Measurements from ENCODE around the gene PLK5.
"Not testable (repeated sequence)": the region's sequence is repeated elsewhere in the genome, so short reads cannot be mapped to it uniquely, and the experiment has no call there.

Gene PLK5

GRCh38 chr19:1538978-1539377 lies 15.1 kb downstream of the PLK5 start:
- no peak for TF ChIP-seq CTCF (IDR thresholded peaks at IDR 0.05)
- Histone ChIP-seq H3K27me3 (peaks cover 63% of the 10 kb centered on the region), H3K4me3 (ENCODE audit: low read depth in 1 of 2, low read length in 1 of 2) (no peak overlapping the region), H3K4me1 (ENCODE audit: control insufficient read depth in 1 of 2, insufficient read depth in 1 of 2, low read depth in 1 of 2, low read length in 1 of 2) (no peaks in the 10 kb centered on the region), H3K9me3 (no peaks in the 10 kb centered on the region), H3K27ac (no peak overlapping the region), H3K36me3 (no peaks in the 10 kb centered on the region)

- not testable (repeated sequence) for H3K4me3 ChIP-seq (ENCODE audit: low read depth in 1 of 2, low read length in 1 of 2); H3K36me3 ChIP-seq; H3K27ac ChIP-seq; H3K4me1 ChIP-seq (ENCODE audit: control insufficient read depth in 1 of 2, insufficient read depth in 1 of 2, low read depth in 1 of 2, low read length in 1 of 2); H3K9me3 ChIP-seq
- peaks cover 70% of the 10 kb centered on the region for H3K27me3 ChIP-seq
Measured at GRCh38 chr19:1539749-1540148, 15.9 kb downstream of the PLK5 start.

- TF ChIP-seq CTCF (IDR thresholded peaks at IDR 0.05) = no peak
Measured at GRCh38 chr19:1540365-1540925, 16.6 kb downstream of the PLK5 start.

GRCh38 chr19:1549332-1549945 lies 25.6 kb downstream of the PLK5 start:
- no peaks in the 10 kb centered on the region for H3K36me3 ChIP-seq
- peaks cover 55% of the 10 kb centered on the region for H3K27me3 ChIP-seq
- no peak for TF ChIP-seq CTCF (IDR thresholded peaks at IDR 0.05)
- no peak overlapping the region for H3K27ac ChIP-seq
- H3K9me3 ChIP-seq = no peaks in the 10 kb centered on the region
- H3K4me3 ChIP-seq (ENCODE audit: low read depth in 1 of 2, low read length in 1 of 2) = no peak overlapping the region
- peaks cover 0 to 4% of the 10 kb centered on the region in 2 experiments for H3K4me1 ChIP-seq (ENCODE audit: control insufficient read depth in 1 of 2, insufficient read depth in 1 of 2, low read depth in 1 of 2, low read length in 1 of 2)

More at GRCh38 chr19:1540365-1540925, 16.6 kb downstream of the PLK5 start:
- Histone ChIP-seq H3K4me1 (ENCODE audit: control insufficient read depth in 1 of 2, insufficient read depth in 1 of 2, low read depth in 1 of 2, low read length in 1 of 2) (no peaks in the 10 kb centered on the region), H3K27ac (no peak overlapping the region), H3K4me3 (ENCODE audit: low read depth in 1 of 2, low read length in 1 of 2) (no peak overlapping the region), H3K36me3 (no peaks in the 10 kb centered on the region), H3K27me3 (peaks cover 72% of the 10 kb centered on the region), H3K9me3 (no peaks in the 10 kb centered on the region)

- no peak overlapping the region for H3K27ac ChIP-seq
- no peaks in the 10 kb centered on the region for H3K9me3 ChIP-seq
- H3K4me1 ChIP-seq (ENCODE audit: control insufficient read depth in 1 of 2, insufficient read depth in 1 of 2, low read depth in 1 of 2, low read length in 1 of 2) = no peaks in the 10 kb centered on the region
- no peak overlapping the region for H3K4me3 ChIP-seq (ENCODE audit: low read depth in 1 of 2, low read length in 1 of 2)
- TF ChIP-seq CTCF (IDR thresholded peaks at IDR 0.05) = no peak
- H3K36me3 ChIP-seq = no peaks in the 10 kb centered on the region
- peaks cover 35% of the 10 kb centered on the region for H3K27me3 ChIP-seq
Measured at GRCh38 chr19:1551068-1552040, 27.5 kb downstream of the PLK5 start.

- no peak for TF ChIP-seq CTCF (IDR thresholded peaks at IDR 0.05)
- no peaks in the 10 kb centered on the region for H3K9me3 ChIP-seq
- H3K4me1 ChIP-seq (ENCODE audit: control insufficient read depth in 1 of 2, insufficient read depth in 1 of 2, low read depth in 1 of 2, low read length in 1 of 2) = no peaks in the 10 kb centered on the region
- H3K27me3 ChIP-seq = peaks cover 17% of the 10 kb centered on the region
- H3K36me3 ChIP-seq = no peaks in the 10 kb centered on the region
- no peak overlapping the region for H3K4me3 ChIP-seq (ENCODE audit: low read depth in 1 of 2, low read length in 1 of 2)
- no peak overlapping the region for H3K27ac ChIP-seq
Measured at GRCh38 chr19:1553415-1553814, 29.5 kb downstream of the PLK5 start.

Data from neutrophil (primary cell).